Lower lobe of right lung (tissue), 2 donors: Measurements from ENCODE around the gene TPO. TPM values are rescaled to one million over a fixed set of nuclear protein-coding genes. Genes with fewer than 3 reads are reported as not detected.
"Not testable (repeated sequence)": the region's sequence is repeated elsewhere in the genome, so short reads cannot be mapped to it uniquely, and the experiment has no call there.

Source experiments
- ATAC-seq, 2 donors: fragments of 200-7000 bp; cut with Tn5 transposase; one replicate each; pipeline ENCODE4 v1.9.1; 2020 to 2022; ENCODE audit warnings: mild to moderate bottlenecking in 2 of 2, moderate library complexity in 2 of 2
- DNase-seq: peaks from one replicate; pipeline ENCODE4 v3.0.0-alpha.2; 2020
- H3K27ac ChIP-seq: fragments of 200-600 bp; one replicate; pipeline ENCODE4 v1.8.0; 2022
- H3K27me3 ChIP-seq: fragments of 200-600 bp; one replicate; pipeline ENCODE4 v1.8.0; 2022; ENCODE audit warnings: low read depth
- H3K36me3 ChIP-seq: fragments of 200-600 bp; one replicate; pipeline ENCODE4 v1.8.0; 2022; ENCODE audit warnings: mild to moderate bottlenecking
- H3K4me1 ChIP-seq: fragments of 200-600 bp; one replicate; pipeline ENCODE4 v1.8.0; 2022
- H3K4me3 ChIP-seq: fragments of 200-600 bp; one replicate; pipeline ENCODE4 v1.8.0; 2022; ENCODE audit warnings: mild to moderate bottlenecking
- H3K9me3 ChIP-seq: fragments of 200-600 bp; one replicate; pipeline ENCODE4 v1.8.0; 2022
- CTCF ChIP-seq: fragments of 200-600 bp; IDR thresholded peaks from one replicate; pipeline ENCODE4 v1.8.0; 2022; ENCODE audit warnings: antibody characterized with exemption, mild to moderate bottlenecking
- intact Hi-C: fragments of 100-400 bp; cut with DNase I; formaldehyde crosslinking; loops from one replicate; pipeline ENCODE4 v1.11.0; 2022
- total RNA-seq: library from RNA; stranded (reverse); fragmentation: NEBNext Ultra II Directional; extraction: Animal tissue kit (Norgen Biotek cat#: 25700); gene quantifications from one replicate; pipeline ENCODE4 v1.2.1, GENCODE V29; 2021
- donor health status: DM: no; HTN: yes; CAD: no; lungs with severe emphysema.

TPO gene
- total RNA-seq, 1 donor from 2014 or later, result 0.21 TPM

GRCh38 chr2:1378456-1379150 lies 34.7 kb upstream of the TPO start:
- ATAC-seq (no peak), DNase-seq (no peak)
- no peak for TF ChIP-seq CTCF
- no peak overlapping the region for H3K4me3 ChIP-seq
- peaks cover 4% of the 10 kb centered on the region for H3K27me3 ChIP-seq
- H3K4me1 ChIP-seq, result no peaks in the 10 kb centered on the region
- H3K27ac ChIP-seq, result no peak overlapping the region
- H3K36me3 ChIP-seq, result no peaks in the 10 kb centered on the region
- H3K9me3 ChIP-seq, result no peaks in the 10 kb centered on the region
- intact Hi-C loops, result no loop called here

- intact Hi-C loops, result no loop called here
- ATAC-seq (no peak), DNase-seq (no peak)
- no peak overlapping the region for H3K4me3 ChIP-seq
- no peaks in the 10 kb centered on the region for H3K36me3 ChIP-seq
- H3K9me3 ChIP-seq, result no peaks in the 10 kb centered on the region
- H3K27ac ChIP-seq, result no peak overlapping the region
- H3K27me3 ChIP-seq, result peaks cover 4% of the 10 kb centered on the region
- no peak for TF ChIP-seq CTCF
- no peaks in the 10 kb centered on the region for H3K4me1 ChIP-seq
These were observed 31.6 kb upstream of the TPO start for GRCh38 chr2:1381644-1382043.

GRCh38 chr2:1387954-1388725 lies 25.1 kb upstream of the TPO start:
- H3K4me1 ChIP-seq, H3K36me3 ChIP-seq, ATAC-seq, DNase-seq, H3K9me3 ChIP-seq, intact Hi-C loops, H3K27me3 ChIP-seq, H3K27ac ChIP-seq, H3K4me3 ChIP-seq: not testable (repeated sequence)

GRCh38 chr2:1390118-1390517 lies 23.1 kb upstream of the TPO start:
- H3K9me3 ChIP-seq, H3K27ac ChIP-seq, ATAC-seq, H3K27me3 ChIP-seq, DNase-seq, intact Hi-C loops, H3K36me3 ChIP-seq, H3K4me1 ChIP-seq, H3K4me3 ChIP-seq: not testable (repeated sequence)

- no peak for TF ChIP-seq CTCF
These were observed 19.9 kb upstream of the TPO start for GRCh38 chr2:1393321-1393720.

GRCh38 chr2:1394709-1395408 lies 18.4 kb upstream of the TPO start:
- Histone ChIP-seq H3K4me3 (no peak overlapping the region), H3K27me3 (no peaks in the 10 kb centered on the region), H3K4me1 (no peaks in the 10 kb centered on the region), H3K27ac (no peak overlapping the region), H3K9me3 (no peaks in the 10 kb centered on the region), H3K36me3 (no peaks in the 10 kb centered on the region)
- ATAC-seq (no peak), DNase-seq (no peak)
- TF ChIP-seq CTCF, result no peak
- intact Hi-C loops, result no loop called here

More at GRCh38 chr2:1393321-1393720, 19.9 kb upstream of the TPO start:
- Histone ChIP-seq H3K27me3 (no peaks in the 10 kb centered on the region), H3K9me3 (no peaks in the 10 kb centered on the region), H3K36me3 (no peaks in the 10 kb centered on the region), H3K4me1 (no peaks in the 10 kb centered on the region), H3K4me3 (no peak overlapping the region), H3K27ac (no peak overlapping the region)
- no peak for ATAC-seq
- DNase-seq, result no peak
- intact Hi-C loops, result no loop called here
